UCSD-AML1 (cell line): ENCODE results near the gene DENND4C.
"Not testable (repeated sequence)": the region's sequence is repeated elsewhere in the genome, so short reads cannot be mapped to it uniquely, and the experiment has no call there.

ENCODE experiments used
- DNase-seq: peaks from one replicate; lab custom pipeline; 2025; ENCODE audit not compliant: unreplicated experiment; lab: John Stamatoyannopoulos, UW

The DENND4C gene

DNA sequence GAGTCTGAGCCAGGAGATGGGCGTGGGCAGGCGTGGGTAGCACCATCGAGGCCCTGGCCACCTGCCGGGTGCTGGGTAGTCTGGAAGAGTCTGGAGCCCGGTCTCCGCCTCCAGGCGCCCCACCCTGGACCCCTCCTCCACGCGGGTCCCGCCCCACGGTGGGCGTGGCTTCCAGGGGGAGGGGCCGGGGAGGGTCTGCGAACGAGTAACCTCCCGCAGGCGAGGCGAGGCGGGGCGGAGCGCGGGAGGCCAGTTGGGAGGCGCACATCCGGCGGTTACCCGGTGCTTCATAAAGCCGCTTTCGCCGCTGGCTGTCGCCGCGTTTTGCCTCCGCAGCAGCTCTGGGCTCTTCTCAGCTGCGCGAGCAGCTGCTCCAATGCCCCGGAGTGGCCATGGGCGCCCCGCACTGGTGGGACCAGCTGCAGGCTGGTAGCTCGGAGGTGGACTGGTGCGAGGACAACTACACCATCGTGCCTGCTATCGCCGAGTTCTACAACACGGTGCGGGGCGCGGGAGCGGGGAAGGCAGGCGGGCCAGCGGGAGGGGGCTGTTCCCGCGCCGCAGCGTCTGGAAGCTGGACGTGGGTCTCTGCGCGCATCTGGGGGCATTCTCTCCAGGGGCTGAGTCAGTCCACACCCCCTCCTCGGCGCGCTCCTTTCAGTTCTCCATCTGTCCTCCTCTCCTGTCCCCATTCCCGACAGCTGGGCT, 178.4 kb downstream of the DENND4C start, which contains the start of gene ACER2:
Gene ACER2 (plus strand): TSS at position 317 of the 708 bp plus-strand sequence. CDS start 76 bp downstream, at position 393.
- peak; percentile 92 for DNase-seq

DNA sequence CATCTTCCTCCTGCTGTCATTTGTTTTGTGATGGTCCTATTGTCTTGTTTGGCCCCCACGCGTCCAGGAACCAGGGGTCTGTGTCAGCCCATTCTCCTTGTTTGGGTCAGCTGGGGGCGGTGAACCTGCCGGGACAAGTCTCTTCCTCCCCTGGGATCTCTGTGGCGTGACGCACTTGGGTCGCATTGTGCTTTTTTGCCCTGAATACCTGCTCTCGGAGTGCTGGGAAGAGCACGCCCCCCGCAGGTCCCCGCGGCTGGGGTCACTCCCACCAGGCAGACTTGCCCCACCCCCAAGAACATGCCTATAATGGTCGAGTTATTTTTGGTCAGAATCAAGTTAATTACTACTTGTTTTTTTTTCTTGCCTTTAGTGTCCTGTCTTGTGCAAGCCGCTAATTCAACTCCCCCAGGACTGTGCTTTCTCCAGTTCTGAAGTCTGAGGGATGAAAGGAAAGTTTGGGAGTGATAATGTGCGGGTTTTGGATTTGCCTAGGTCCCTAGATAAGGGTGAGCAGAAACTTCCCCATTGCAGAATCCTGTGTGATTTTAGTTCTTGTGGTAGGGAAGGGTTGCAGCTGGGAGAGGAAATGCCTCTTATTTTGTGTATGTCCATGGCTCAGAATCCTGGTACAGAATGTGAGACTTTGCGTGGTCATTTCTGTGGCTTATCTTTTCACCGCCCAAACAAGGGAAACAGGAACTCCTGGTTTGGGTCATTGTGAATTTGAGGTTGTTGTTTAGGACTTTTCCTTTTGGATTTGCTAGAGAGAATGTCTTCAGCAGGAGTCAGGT, 179.1 kb downstream of the DENND4C start:
- peak; percentile 35 for DNase-seq

DNA sequence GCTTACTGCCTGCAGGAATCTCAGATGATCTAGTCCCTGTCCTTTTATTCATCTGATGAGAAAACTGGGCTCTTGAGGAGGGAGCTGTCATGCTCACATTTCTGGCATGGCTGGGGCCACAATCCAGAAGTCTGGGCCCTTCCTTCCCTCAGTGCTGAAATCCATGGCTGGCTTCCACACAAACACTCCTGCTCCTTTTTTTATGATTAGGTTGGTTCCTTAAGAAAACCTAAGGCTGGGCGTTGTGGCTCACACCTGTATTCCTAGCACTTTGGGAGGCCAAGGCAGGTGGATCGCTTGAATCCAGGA, 179.7 kb downstream of the DENND4C start:
- DNase-seq = no peak

DNA sequence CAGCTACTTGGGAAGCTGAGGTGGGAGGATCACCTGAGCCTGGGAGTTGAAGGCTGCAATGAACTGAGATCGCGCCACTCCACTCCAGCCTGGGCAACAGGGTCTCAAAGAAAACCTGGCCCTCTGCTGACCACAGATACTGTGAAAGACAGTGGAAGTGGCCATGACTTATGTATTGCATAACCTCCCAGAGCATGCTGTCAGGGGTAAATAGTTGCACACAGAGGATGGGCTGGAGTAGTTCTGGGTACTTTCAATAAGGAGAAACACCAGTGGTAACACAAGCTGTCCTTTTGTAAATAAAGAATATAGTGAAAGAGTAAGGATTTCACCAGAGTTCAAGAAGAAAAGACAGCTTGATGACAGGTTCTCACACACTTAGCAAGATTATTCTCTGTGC, 180.1 kb downstream of the DENND4C start:
- DNase-seq = no peak

DNA sequence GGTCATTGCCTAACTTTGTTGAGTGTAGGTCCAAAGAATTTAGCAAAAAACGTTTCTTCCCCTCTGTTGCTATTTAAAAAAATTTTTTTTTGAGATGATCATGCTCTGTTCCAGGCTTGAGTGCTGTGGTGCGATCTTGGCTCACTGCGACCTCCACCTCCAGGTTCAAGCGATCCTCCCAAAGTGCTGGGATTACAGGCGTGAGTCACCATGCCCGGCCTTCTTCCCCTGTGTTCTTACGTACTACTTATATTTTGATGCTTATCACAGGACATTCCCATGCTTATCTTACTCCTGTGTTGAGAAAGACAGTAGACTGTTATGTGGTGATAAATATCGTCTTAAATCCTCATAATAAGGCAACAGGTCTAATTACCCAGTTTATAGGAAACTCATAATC, 180.8 kb downstream of the DENND4C start:
- DNase-seq = no peak

DNA sequence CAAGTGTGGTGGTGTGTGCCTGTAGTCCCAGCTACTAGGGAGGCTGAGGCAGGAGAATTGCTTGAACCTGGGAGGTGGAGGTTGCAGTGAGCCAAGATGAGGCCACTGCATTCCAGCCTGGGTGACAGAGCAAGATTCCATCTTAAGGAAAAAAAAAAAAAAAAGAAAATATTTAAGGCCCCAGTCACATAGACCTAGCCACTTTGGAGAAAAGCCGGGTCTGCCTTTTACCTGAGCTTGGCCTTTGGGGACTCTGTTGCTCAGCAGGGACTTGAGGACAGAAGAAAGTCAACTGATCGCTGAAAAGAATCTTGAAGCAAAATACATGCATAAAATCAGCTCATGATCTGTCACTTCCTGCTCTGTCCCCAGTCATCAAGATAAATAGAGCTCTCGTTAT, 183.0 kb downstream of the DENND4C start:
- DNase-seq = not testable (repeated sequence)

DNA sequence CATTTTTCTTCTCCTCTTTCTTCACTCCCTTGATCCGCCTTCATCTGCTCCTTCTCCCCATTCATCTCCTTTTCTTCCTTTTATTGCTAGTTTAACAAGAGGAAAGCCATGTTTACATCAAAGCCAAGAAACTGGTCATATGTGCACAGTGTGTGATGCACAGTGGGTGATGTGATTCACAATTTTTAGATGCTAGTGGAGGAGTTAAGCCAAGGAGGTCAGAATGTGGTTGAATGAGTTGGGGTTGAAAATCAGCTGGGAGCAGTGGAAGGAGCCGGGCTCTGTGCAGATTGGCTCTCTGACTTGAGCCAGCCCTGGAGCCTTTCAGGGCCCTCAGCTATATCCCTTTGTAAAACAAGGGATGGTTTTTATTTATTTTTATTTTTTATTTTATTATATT, 185.7 kb downstream of the DENND4C start:
- DNase-seq = no peak

DNA sequence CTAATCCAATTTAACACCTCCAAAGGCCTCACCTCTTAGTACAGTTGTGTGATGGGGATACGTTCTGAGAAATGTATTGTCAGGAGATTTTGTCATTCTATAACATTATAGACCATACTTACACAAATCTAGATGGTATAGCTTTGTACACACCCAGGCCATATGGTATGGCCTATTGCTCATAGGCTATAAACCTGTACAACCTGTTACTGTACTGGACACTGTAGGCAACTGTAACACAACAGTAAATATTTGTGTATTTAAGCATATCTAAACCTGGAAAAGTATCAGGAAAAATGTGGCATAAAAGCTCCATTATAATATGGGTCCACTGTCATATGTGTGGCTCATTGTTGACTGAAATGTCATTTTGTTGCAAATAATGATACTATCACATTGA, 190.4 kb downstream of the DENND4C start:
- DNase-seq = no peak
